Upper lobe of left lung (tissue), 4 donors: ENCODE measurements around the gene TBC1D9.

ENCODE experiments used
- EP300 ChIP-seq, 4 donors: sonication (generic); formaldehyde crosslinking; IDR thresholded peaks; one replicate each; pipeline ENCODE4 v1.5.1; 2017; ENCODE audit warnings: antibody characterized with exemption in 4 of 4, control low read depth in 2 of 4
- POLR2A ChIP-seq, 4 donors: fragments of 450-650 bp; IDR thresholded peaks; one replicate each; pipeline ENCODE4 v1.5.1; 2016 to 2017; ENCODE audit warnings: antibody characterized with exemption in 4 of 4, mild to moderate bottlenecking in 2 of 4
- TF ChIP-seq, protein P1 (sequence below), 6 experiments: fragments of 450-650 bp in 4 of 6; fragments of 200-600 bp in 2 of 6; sonication (generic) in 2 of 6; IDR thresholded peaks; one replicate each; pipeline ENCODE4 v1.5.1; 2016 to 2019; ENCODE audit warnings: antibody characterized with exemption in 6 of 6

DNA sequence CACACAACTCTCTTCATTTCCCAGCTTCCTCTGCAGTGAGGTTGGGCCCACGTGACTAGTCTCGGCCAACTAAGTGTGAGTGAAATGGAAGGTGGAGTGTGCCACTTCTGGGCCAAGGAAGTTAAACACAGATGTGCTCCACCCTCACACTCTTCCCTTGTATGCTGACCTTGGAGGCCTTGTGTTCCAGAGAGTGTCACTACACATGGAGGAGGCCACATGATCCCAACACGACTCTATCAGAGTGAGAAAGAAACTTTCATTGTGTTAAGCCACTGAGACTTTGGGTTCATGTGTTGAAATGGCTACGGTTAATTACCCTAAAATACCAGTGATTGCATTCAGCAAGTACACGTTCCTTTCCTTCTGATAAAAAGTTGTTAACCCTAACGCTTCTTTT is 55.1 kb downstream of the TBC1D9 start:
- TF ChIP-seq, protein P1, sequence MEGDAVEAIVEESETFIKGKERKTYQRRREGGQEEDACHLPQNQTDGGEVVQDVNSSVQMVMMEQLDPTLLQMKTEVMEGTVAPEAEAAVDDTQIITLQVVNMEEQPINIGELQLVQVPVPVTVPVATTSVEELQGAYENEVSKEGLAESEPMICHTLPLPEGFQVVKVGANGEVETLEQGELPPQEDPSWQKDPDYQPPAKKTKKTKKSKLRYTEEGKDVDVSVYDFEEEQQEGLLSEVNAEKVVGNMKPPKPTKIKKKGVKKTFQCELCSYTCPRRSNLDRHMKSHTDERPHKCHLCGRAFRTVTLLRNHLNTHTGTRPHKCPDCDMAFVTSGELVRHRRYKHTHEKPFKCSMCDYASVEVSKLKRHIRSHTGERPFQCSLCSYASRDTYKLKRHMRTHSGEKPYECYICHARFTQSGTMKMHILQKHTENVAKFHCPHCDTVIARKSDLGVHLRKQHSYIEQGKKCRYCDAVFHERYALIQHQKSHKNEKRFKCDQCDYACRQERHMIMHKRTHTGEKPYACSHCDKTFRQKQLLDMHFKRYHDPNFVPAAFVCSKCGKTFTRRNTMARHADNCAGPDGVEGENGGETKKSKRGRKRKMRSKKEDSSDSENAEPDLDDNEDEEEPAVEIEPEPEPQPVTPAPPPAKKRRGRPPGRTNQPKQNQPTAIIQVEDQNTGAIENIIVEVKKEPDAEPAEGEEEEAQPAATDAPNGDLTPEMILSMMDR (IDR thresholded peaks at IDR 0.05) = no peak
- TF ChIP-seq POLR2A (IDR thresholded peaks at IDR 0.05) = no peak
- no peak for TF ChIP-seq EP300 (IDR thresholded peaks at IDR 0.05)
